Esophagus squamous epithelium (tissue), 4 donors: ENCODE results near the gene TMEM132D.

ENCODE experiments used
- POLR2A ChIP-seq, 4 donors: fragments of 450-650 bp; IDR thresholded peaks; one replicate each; pipeline ENCODE4 v1.6.1; 2017; ENCODE audit warnings: antibody characterized with exemption in 4 of 4, mild to moderate bottlenecking in 4 of 4, moderate library complexity in 3 of 4
- TF ChIP-seq, protein P1 (sequence below), 6 experiments: fragments of 450-650 bp in 4 of 6; fragments of 200-600 bp in 2 of 6; sonication (generic) in 2 of 6; IDR thresholded peaks; one replicate each; pipeline ENCODE4 v1.5.1; 2016 to 2019; ENCODE audit warnings: antibody characterized with exemption in 6 of 6, mild to moderate bottlenecking in 4 of 6, moderate library complexity in 4 of 6

DNA sequence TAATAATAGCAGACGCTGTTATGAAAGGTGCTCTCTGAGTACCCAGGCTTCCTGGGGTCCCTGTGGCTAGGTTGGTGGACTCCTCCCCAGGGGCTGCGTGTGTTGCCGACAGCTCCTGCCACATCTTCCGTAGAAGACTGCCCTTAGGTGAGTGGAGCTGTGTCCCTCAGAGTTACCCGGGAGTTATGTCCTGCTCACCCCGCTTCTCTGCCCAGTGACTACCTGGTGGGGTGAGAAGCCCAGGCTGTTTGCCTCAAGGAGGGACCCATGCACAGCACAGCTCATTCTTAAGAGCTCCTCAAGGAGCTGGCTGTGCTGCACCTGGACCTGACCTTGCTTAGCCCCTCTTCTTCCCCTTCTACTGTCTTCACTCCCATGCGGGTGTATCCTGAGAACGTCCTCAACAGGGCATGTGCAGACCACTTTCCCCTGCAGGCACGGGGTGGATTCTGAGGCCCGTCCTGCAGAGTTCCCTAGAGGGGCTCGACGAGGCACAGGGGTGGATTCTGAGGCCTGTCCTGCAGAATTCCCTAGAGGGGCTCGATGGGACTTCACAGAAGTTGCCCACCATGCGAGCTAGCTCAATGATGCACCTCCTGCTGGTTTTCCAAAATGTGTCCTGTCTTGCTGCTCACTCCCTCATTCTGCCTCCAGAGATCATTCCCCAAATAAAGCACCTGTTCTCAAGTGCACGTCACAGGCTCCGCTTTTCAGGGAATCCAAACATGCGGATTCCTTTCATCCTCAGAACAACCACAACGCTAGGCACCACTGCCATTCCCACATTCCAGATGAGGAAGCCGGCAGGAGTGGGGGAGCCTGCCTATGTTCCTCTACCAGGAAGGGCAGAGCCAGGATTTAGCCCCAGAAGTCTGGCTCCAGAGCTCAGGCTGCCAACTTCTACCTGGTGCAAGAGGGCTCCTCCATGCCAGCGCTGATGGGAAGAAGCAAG, 818.7 kb downstream of the TMEM132D start:
- TF ChIP-seq, protein P1, sequence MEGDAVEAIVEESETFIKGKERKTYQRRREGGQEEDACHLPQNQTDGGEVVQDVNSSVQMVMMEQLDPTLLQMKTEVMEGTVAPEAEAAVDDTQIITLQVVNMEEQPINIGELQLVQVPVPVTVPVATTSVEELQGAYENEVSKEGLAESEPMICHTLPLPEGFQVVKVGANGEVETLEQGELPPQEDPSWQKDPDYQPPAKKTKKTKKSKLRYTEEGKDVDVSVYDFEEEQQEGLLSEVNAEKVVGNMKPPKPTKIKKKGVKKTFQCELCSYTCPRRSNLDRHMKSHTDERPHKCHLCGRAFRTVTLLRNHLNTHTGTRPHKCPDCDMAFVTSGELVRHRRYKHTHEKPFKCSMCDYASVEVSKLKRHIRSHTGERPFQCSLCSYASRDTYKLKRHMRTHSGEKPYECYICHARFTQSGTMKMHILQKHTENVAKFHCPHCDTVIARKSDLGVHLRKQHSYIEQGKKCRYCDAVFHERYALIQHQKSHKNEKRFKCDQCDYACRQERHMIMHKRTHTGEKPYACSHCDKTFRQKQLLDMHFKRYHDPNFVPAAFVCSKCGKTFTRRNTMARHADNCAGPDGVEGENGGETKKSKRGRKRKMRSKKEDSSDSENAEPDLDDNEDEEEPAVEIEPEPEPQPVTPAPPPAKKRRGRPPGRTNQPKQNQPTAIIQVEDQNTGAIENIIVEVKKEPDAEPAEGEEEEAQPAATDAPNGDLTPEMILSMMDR (IDR thresholded peaks at IDR 0.05) = no peak
- no peak for TF ChIP-seq POLR2A (IDR thresholded peaks at IDR 0.05)
